Measurements from ENCODE around the gene PPP2R5D.
"Not testable (repeated sequence)": the region's sequence is repeated elsewhere in the genome, so short reads cannot be mapped to it uniquely, and the experiment has no call there.

Gene PPP2R5D

GRCh38 chr6:42984001-42984923 lies at the start of gene PPP2R5D:
Gene PPP2R5D (plus strand): TSS chr6:42984570. CDS start chr6:42984678, 108 bp downstream.
- DNase-seq: peak; percentile 68 to 100 (median 96)

- no peak for DNase-seq
These were observed 49.0 kb upstream of the PPP2R5D start for GRCh38 chr6:42935322-42935721.

- DNase-seq: no peak
These were observed 48.0 kb upstream of the PPP2R5D start for GRCh38 chr6:42936398-42936797.

GRCh38 chr6:42937548-42938427 lies 46.6 kb upstream of the PPP2R5D start:
- no peak for DNase-seq

GRCh38 chr6:42938428-42938796 lies 46.0 kb upstream of the PPP2R5D start:
- no peak for DNase-seq

GRCh38 chr6:42938987-42939809 lies 45.2 kb upstream of the PPP2R5D start:
- DNase-seq: no peak

GRCh38 chr6:42939810-42940167 lies 44.6 kb upstream of the PPP2R5D start:
- no peak for DNase-seq

- no peak for DNase-seq
These were observed 43.8 kb upstream of the PPP2R5D start for GRCh38 chr6:42940493-42941045.

GRCh38 chr6:42941356-42941755 lies 43.0 kb upstream of the PPP2R5D start:
- DNase-seq: not testable (repeated sequence)

GRCh38 chr6:42942444-42942843 lies 41.9 kb upstream of the PPP2R5D start:
- DNase-seq: no peak

GRCh38 chr6:42947950-42948349 lies 36.4 kb upstream of the PPP2R5D start:
- peak in 1 of 58 donors; percentile 22 for DNase-seq

GRCh38 chr6:42952389-42952788 lies 32.0 kb upstream of the PPP2R5D start:
- DNase-seq: no peak

- DNase-seq: not testable (repeated sequence)
These were observed 30.0 kb upstream of the PPP2R5D start for GRCh38 chr6:42954405-42954804.

GRCh38 chr6:42958125-42958524 lies 26.2 kb upstream of the PPP2R5D start:
- DNase-seq: no peak

GRCh38 chr6:42959917-42960242 lies 24.5 kb upstream of the PPP2R5D start:
- DNase-seq: no peak

GRCh38 chr6:42960243-42961019 lies 23.9 kb upstream of the PPP2R5D start, which contains the start of gene GNMT:
Gene GNMT (plus strand): TSS chr6:42960754. CDS start chr6:42960768, 14 bp downstream.
- peak in 8 of 58 donors; percentile 13 to 44 (median 19) for DNase-seq

- DNase-seq: no peak
These were observed 23.3 kb upstream of the PPP2R5D start for GRCh38 chr6:42961020-42961470.

GRCh38 chr6:42962096-42962495 lies 22.3 kb upstream of the PPP2R5D start:
- peak in 3 of 58 donors; percentile 8 to 10 (median 9) for DNase-seq

GRCh38 chr6:42962502-42963178 lies 21.7 kb upstream of the PPP2R5D start:
- DNase-seq: no peak
